ENCODE measurements around the gene ACBD4. TPM values are rescaled to one million over a fixed set of nuclear protein-coding genes. Genes with fewer than 3 reads are reported as not detected.

ACBD4 gene
- total and polyA plus RNA-seq, 10 of the 15 experiments (the other 5 are each of a cell fraction or from before 2014, with no cell fraction given) = 0.20 to 13.8 (median 6.9) TPM

- Histone ChIP-seq H3K4me3 (no peak overlapping the region), H2AFZ (ENCODE audit: control insufficient read depth, low read depth, low read length) (no peak overlapping the region), H3K79me2 (ENCODE audit: control insufficient read depth, insufficient read depth, low read length) (peaks cover 4% of the 10 kb centered on the region), H3K4me1 (ENCODE audit: control insufficient read depth, insufficient read depth, low read length) (peaks cover 11% of the 10 kb centered on the region), H3K27me3 (replicated peaks in 1 of 2; ENCODE audit: control insufficient read depth in 2 of 2, insufficient read depth in 2 of 2, low read length in 1 of 2) (no peaks in the 10 kb centered on the region), H3K27ac (ENCODE audit: control insufficient read depth, insufficient read depth) (no peak overlapping the region), H3K9ac (ENCODE audit: control insufficient read depth, insufficient read depth, low read length) (no peak overlapping the region), H4K20me1 (ENCODE audit: control insufficient read depth, insufficient read depth) (no peaks in the 10 kb centered on the region), H3K9me3 (replicated peaks; ENCODE audit: control insufficient read depth, insufficient read depth, low read length) (no peaks in the 10 kb centered on the region), H3K4me2 (ENCODE audit: control insufficient read depth, insufficient read depth) (no peak overlapping the region), H3K36me3 (ENCODE audit: control insufficient read depth in 2 of 2, insufficient read depth in 2 of 2, low read length in 1 of 2) (no peaks in the 10 kb centered on the region)
- no TSS peak for BruUV-seq (replicated peaks)
- DNase-seq (ENCODE audit: low read depth, low spot score) (no peak), ATAC-seq (no peak), FAIRE-seq (no peak)
- intact Hi-C loops (cut with micrococcal nuclease; ENCODE audit: unreplicated experiment) (no loop called here), in situ Hi-C loops (cut with MboI) (loop anchor here (5.0 kb wide), 1 partner anchor 58 kb away; no protein-coding TSS in a partner anchor)
- ChIA-PET CTCF (interaction anchor here (5.7 to 8.1 kb wide), 2 partner anchors 12 to 57 kb away, joined by 39 to 291 read pairs; no protein-coding TSS in a partner anchor), POLR2A (no interaction called here), RAD21 (ENCODE audit: unreplicated experiment) (interaction anchor here (0.7 kb wide), 1 partner anchor 59 kb away, joined by 3 read pairs; no protein-coding TSS in a partner anchor), SMC1A (ENCODE audit: uncharacterized antibody, unreplicated experiment) (no interaction called here)
- no peak for TF ChIP-seq MYB (IDR thresholded peaks at IDR 0.05; ENCODE audit: borderline replicate concordance, low read depth, low read length)
- TF ChIP-seq SIX5 (IDR thresholded peaks at IDR 0.05; ENCODE audit: low read depth, low read length, severe bottlenecking) = no peak
- TF ChIP-seq, protein P1, sequence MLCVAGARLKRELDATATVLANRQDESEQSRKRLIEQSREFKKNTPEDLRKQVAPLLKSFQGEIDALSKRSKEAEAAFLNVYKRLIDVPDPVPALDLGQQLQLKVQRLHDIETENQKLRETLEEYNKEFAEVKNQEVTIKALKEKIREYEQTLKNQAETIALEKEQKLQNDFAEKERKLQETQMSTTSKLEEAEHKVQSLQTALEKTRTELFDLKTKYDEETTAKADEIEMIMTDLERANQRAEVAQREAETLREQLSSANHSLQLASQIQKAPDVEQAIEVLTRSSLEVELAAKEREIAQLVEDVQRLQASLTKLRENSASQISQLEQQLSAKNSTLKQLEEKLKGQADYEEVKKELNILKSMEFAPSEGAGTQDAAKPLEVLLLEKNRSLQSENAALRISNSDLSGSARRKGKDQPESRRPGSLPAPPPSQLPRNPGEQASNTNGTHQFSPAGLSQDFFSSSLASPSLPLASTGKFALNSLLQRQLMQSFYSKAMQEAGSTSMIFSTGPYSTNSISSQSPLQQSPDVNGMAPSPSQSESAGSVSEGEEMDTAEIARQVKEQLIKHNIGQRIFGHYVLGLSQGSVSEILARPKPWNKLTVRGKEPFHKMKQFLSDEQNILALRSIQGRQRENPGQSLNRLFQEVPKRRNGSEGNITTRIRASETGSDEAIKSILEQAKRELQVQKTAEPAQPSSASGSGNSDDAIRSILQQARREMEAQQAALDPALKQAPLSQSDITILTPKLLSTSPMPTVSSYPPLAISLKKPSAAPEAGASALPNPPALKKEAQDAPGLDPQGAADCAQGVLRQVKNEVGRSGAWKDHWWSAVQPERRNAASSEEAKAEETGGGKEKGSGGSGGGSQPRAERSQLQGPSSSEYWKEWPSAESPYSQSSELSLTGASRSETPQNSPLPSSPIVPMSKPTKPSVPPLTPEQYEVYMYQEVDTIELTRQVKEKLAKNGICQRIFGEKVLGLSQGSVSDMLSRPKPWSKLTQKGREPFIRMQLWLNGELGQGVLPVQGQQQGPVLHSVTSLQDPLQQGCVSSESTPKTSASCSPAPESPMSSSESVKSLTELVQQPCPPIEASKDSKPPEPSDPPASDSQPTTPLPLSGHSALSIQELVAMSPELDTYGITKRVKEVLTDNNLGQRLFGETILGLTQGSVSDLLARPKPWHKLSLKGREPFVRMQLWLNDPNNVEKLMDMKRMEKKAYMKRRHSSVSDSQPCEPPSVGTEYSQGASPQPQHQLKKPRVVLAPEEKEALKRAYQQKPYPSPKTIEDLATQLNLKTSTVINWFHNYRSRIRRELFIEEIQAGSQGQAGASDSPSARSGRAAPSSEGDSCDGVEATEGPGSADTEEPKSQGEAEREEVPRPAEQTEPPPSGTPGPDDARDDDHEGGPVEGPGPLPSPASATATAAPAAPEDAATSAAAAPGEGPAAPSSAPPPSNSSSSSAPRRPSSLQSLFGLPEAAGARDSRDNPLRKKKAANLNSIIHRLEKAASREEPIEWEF (IDR thresholded peaks at IDR 0.05; ENCODE audit: insufficient replicate concordance, low read depth, low read length) = no peak
- TF ChIP-seq MEF2A (IDR thresholded peaks at IDR 0.05; ENCODE audit: insufficient read depth, low read depth, low read length) = no peak
- TF ChIP-seq PML (IDR thresholded peaks at IDR 0.05; ENCODE audit: low read length) = no peak
- TF ChIP-seq TCF7 (IDR thresholded peaks at IDR 0.05; ENCODE audit: borderline replicate concordance) = no peak
- TF ChIP-seq RAD51 (IDR thresholded peaks at IDR 0.05) = no peak
- no peak for TF ChIP-seq RELB (IDR thresholded peaks at IDR 0.05; ENCODE audit: low read depth)
- no peak for TF ChIP-seq CHD2 (IDR thresholded peaks at IDR 0.05; ENCODE audit: borderline replicate concordance, low read depth, low read length)
- no peak for TF ChIP-seq ELK1 (IDR thresholded peaks at IDR 0.05; ENCODE audit: low read depth, low read length)
- TF ChIP-seq TCF3 (IDR thresholded peaks at IDR 0.05; ENCODE audit: borderline replicate concordance, insufficient read depth, low read depth, low read length) = no peak
- TF ChIP-seq SMAD5 (IDR thresholded peaks at IDR 0.05; ENCODE audit: low read depth) = no peak
- WGBS (ENCODE audit: insufficient coverage, insufficient replicate concordance, low lambda C conversion rate, missing lambda C conversion rate) = 82% methylated on average over 14 of the region's 14 CpGs
Measured at GRCh38 chr17:45138911-45139532, 3.5 kb downstream of the ACBD4 start.

Data from GM12878 (cell line).